D721Med (cell line): Measurements from ENCODE around the gene FAM163A.

Source experiments
- DNase-seq: peaks from one replicate; pipeline ENCODE4 v3.0.0; 2011; ENCODE audit warnings: low spot score; ENCODE audit not compliant: insufficient read length
- FAIRE-seq: peaks from 2 replicates; lab custom pipeline; 2011; peaks lifted over from hg19 to GRCh38; lab: Jason Lieb, UNC
- TF ChIP-seq, protein P1 (sequence below): IDR thresholded peaks from 2 replicates; pipeline ENCODE4 v1.5.1; 2012; ENCODE audit warnings: mild to moderate bottlenecking, control low read depth; ENCODE audit not compliant: insufficient read depth; ENCODE audit errors: missing control alignments

FAM163A gene

DNA sequence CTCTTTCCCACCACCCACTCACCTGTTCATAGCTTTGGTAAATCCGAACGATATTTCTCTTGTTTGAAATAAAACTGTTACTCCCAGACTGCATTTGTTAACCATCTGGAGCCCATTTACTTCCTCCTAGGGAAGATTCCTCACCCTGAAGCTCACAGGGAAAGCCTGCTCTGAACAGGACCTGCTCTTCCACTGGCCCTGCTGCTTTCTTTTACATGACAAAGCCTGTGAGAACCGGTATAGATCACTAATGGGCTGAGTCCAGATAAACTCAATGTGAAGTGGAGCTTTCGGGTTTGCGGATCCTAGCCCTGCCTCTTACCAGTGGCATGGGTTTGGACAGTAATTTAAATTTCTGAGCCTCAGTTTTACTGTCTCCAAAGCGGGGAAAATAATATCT is 45.2 kb downstream of the FAM163A start:
- TF ChIP-seq, protein P1, sequence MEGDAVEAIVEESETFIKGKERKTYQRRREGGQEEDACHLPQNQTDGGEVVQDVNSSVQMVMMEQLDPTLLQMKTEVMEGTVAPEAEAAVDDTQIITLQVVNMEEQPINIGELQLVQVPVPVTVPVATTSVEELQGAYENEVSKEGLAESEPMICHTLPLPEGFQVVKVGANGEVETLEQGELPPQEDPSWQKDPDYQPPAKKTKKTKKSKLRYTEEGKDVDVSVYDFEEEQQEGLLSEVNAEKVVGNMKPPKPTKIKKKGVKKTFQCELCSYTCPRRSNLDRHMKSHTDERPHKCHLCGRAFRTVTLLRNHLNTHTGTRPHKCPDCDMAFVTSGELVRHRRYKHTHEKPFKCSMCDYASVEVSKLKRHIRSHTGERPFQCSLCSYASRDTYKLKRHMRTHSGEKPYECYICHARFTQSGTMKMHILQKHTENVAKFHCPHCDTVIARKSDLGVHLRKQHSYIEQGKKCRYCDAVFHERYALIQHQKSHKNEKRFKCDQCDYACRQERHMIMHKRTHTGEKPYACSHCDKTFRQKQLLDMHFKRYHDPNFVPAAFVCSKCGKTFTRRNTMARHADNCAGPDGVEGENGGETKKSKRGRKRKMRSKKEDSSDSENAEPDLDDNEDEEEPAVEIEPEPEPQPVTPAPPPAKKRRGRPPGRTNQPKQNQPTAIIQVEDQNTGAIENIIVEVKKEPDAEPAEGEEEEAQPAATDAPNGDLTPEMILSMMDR: no peak
- DNase-seq: no peak
- FAIRE-seq: no peak

- FAIRE-seq (no peak), DNase-seq (no peak)
- TF ChIP-seq, protein P1: no peak
Measured at GRCh38 chr1:179793281-179793680, 50.2 kb downstream of the FAM163A start.

DNA sequence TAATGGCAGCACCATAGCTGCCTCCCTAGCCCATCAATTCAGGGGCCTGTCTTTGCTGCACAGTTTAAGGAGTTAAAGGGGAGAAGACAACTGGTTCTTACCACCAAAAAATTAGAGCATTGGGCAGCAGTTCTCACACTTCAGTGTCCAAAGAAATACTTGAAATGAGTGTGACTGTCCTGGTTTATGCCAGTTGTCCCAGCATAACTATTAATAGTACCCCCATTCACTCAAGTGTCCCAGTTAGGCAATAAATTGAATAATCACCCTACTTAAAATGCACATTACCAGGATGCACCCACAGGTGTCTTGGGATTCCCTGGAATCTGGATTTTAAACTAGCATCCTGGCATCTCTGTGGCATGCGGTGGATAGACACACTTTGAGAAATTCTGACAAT is 51.1 kb downstream of the FAM163A start:
- FAIRE-seq (no peak), DNase-seq (no peak)
- TF ChIP-seq, protein P1: no peak

DNA sequence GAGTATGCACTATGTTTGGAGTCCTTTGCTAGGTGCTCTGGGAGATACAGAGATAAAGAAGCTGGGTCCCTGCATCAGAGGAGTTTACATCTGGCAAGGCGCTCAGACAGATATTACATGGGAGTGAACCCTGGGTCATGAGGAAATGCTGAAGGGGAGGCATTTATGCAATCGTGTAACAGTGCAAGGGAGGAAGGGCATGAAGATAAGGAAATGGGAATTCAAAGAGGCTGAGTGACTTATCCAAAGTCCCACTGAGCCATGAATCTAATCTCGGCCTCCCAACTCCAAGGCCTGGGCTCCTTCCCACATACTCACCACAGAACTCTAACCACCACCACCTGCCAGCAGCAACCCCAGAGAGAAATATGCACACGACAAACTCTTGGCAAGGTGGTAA is 51.6 kb downstream of the FAM163A start:
- TF ChIP-seq, protein P1: no peak
- FAIRE-seq (no peak), DNase-seq (no peak)

DNA sequence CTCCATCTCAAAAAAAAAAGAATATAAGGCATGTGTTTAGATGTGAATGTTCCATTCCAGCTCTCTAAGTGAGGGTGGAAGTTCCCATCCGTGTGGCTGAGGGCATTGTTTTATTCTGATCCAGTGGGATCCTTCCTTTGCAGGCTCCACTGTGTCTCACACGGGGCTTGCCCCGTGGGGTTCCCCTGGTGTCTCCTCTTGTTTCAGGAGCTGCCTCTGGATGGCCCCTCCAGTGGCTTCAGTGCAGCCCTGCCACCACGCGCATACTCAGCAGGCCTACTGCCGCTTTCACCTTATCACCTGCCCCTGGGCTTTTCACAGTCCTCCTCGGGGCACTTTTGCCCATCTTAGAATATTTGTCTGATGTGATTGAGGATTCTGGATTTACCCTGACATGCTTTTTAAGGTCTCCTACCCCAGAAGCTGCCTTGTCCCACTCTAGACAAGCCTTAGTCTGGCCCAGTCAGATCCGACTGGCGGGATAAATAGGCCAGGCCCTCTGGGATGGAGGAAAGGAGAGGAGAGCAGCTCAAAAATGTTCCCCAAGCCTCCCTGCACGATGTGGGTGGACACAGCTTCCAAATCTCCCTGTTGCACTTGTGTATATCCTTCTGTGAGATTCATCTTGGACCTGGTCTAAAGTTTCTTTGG is 55.2 kb downstream of the FAM163A start:
- TF ChIP-seq, protein P1: no peak
- FAIRE-seq (no peak), DNase-seq (no peak)

- FAIRE-seq: no peak
- DNase-seq: no peak
- TF ChIP-seq, protein P1: no peak
Measured at GRCh38 chr1:179798864-179799516, 55.9 kb downstream of the FAM163A start.

- FAIRE-seq (no peak), DNase-seq (no peak)
- TF ChIP-seq, protein P1: no peak
Measured at GRCh38 chr1:179800481-179800880, 57.4 kb downstream of the FAM163A start.
